Measurements from ENCODE around the gene FAM120C.

The FAM120C gene

GRCh38 chrX:54182864-54183613, at the start of gene FAM120C:
Gene FAM120C, minus strand, starts transcription at chrX:54183254. Its CDS starts 56 bp downstream, at chrX:54183198.
- peak; percentile 92 to 97 for DNase-seq

DNA sequence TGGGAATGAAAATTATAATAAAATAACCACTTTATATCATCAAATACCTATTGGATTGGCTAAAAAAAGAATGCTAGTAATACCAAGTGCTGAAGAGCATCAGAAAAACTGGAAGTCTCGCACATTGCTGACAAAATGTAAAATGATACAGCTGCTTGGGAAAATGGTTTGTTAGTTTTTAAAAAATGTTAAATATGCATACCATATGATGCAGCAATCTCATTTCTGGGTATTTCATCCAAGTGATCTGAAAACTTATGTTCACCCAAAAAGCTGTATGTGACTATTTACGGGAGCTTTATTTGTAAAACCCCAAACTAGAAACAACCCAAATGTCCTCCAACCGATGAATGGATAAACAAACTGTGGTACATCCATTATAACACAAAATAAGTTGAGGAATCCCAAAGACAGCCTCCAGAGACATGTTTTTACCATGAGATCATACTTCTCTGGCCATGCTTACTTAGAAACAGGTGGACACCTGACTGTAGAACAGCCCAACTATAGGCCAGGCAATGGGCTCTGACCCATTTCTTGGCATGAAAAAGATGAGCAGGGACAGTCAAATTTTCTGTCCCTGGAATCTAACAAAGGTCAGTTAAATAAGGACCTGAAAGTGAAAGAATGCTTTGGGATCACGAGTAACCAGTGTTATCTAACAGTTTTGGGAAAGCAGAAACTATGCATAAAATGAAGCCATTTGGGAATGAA, 47.5 kb upstream of the FAM120C start:
- DNase-seq: no peak

DNA sequence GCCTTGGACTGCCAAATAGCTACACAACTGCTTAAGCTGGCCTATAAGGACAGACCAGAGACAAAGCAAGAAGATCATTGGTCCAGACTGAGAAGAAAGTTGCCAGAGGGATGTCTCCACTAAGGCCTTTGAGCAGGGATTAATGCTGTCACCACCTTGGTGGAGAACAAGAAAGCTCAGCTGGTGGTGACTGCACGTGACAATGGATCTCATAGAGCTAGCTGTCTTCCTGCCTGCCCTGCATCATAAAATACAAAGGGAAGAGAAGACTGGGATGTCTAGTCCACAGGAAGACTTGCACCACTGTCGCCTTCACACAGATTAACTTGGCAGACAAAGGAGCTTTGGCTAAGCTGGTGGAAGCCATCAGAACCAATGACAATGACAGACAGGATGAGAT, 40.5 kb upstream of the FAM120C start:
- no peak for DNase-seq

- DNase-seq: no peak
Measured at GRCh38 chrX:54213603-54214002, 30.5 kb upstream of the FAM120C start.

DNA sequence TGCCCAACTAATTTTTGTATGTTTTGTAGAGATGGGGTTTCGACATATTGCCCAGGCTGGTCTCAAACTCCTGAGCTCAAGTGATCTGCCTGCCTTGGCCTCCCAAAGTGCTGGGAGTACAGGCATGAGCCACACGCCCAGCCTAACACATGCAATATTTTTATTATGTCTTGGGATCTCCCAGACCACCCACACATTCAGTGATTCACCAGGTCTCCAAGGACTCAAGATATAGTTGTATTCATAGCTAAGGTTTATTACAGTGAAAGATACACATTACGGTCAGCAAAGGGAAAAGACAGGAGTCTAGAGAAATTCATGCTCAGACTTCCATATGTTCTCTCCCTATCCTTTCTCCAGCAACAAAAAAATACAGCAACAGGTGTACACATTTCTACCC, 25.5 kb upstream of the FAM120C start:
- DNase-seq: no peak

DNA sequence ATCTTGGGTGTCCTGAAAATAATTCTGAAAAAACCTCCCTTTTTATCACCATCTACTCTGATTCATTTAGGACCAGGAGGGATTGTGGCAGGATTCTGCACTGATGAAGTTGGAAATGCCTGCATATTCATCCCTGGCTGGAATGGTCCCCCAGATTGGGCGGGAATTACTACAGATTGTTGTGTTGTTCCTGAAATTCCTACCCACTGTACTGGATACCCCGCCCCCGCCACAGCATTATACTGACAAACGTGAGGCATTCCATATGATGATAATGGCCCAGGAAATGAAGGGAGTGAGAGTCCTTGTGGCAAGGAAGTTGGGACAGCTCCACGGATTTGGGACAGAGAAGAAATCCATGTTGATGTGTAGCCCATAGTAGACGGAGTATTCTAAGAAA, 15.2 kb upstream of the FAM120C start:
- DNase-seq: no peak

- DNase-seq: no peak
Measured at GRCh38 chrX:54194982-54195588, 12.0 kb upstream of the FAM120C start.

- no peak for DNase-seq
Measured at GRCh38 chrX:54193085-54193821, 10.2 kb upstream of the FAM120C start.

- no peak for DNase-seq
Measured at GRCh38 chrX:54184474-54184873, 1.4 kb upstream of the FAM120C start.

- DNase-seq: peak; percentile 62 to 85
Measured at GRCh38 chrX:54182194-54182863, 725 bp downstream of the FAM120C start.

DNA sequence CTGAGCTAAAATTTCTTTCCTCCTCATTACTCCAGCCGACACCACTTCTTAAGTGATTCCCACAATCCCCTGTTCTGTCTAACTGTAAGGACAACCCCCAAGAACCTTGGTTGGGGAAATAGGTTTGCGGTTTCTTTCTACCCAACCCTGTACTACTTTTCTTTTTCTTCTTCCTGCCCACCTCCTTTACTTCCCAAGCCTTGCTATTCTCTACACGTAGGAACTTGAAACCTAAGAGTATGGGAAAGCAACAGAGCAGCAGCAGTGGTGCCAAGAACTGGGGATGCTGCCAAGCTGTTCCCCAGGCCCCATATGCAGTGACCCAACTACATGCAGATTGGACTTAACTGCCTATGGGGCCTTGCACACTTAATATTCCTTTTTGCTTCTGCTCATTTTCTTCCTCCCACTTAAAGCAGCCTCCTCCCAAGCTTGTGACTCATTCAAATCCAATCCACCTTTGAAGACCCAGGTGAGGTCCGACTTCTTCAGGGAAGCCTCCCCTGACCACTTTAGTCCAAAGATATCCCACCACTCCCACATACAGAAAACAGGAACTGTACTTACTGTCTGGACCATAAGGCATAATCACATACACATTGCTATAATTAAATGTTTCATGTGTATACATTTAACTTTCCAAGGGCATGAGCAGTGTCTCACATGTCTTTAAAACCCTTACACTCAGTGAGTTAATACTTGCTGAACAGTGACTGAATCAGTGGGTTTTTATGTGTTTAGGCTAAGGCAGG, 1.7 kb downstream of the FAM120C start:
- no peak for DNase-seq

DNA sequence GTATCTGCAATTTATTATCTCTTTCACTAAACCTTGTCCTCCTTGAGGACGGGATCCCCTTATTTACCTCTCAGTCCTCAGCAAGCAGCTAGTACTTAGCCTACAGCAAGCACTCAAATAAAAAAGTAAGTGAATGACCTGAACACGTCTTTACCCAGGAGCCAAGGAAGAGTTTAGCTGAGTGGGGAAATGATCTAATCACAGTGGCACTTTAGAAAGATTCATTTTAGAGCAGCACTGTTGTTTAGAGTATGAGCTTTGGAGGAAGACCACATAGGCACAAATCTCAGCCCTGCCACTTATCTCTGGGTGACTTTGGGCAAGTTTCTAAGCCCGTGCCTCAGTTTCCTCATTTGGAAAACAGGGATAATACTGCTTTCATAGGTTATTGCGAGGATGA, 2.7 kb downstream of the FAM120C start:
- no peak for DNase-seq

GRCh38 chrX:54178100-54178940, 4.7 kb downstream of the FAM120C start:
- no peak for DNase-seq

GRCh38 chrX:54177306-54177705, 5.7 kb downstream of the FAM120C start:
- no peak for DNase-seq

GRCh38 chrX:54173791-54174190, 9.3 kb downstream of the FAM120C start:
- DNase-seq: no peak

DNA sequence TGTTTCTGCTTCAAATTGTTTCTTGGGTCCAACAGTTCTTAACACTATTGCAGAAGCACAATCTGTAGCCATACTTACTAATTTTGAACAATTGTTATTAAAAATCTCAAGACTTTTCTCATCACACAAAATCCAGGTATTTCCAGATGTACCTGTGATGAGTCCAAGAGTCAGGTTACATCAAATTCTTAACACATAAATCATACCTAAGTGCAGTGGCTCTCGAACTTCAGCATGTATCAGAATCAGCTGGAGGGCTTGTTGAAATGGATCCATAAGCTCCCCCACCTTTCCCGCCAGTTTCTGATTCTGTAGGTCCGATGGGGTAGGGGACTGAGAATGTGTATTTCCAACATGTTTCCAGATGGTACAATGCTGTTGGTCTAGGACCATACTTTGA, 10.6 kb downstream of the FAM120C start:
- no peak for DNase-seq

- DNase-seq: no peak
Measured at GRCh38 chrX:54171527-54172250, 11.4 kb downstream of the FAM120C start.

GRCh38 chrX:54171091-54171490, 12.0 kb downstream of the FAM120C start:
- DNase-seq: no peak

DNA sequence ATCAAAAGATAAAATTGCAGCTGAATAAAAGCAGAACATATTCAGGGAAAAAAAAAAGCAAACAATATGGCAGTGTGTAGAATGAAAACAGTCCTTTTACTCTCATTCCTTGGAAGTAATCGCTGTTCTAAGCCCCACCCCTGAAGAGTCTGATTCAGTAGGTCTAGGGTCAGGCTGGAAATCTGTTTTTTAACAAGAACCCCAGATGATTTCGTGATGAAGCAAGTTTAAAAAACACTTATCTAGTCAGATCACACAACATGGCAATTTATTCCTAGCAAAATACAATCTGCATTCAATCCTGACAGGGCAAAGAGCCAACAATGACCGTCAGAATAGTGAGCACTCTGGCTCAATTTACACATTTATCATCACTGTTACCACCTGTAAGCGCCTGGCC, 16.1 kb downstream of the FAM120C start:
- DNase-seq: peak; percentile 4 to 24

DNA sequence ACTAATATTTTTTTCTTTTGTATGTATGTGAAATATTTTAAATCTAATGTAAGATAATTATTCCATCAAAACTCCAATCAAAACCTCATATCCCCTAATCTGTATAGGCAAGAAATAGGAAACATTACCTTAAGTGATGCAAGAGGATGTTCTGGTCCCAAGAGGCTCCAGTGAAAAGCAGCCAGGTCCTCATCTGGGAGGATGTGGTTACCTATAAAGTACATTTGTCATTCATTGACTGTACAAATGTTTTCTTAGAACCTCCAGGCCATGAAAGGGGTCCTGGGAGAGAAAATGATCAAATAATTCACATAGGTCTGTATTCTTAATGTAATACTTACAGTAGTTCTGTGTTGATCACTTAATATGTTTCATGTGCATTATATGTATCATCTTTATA, 25.5 kb downstream of the FAM120C start:
- no peak for DNase-seq
